K562 (cell line): ENCODE results near the gene GRAMD4.

Experiments
- CTCF ChIP-seq, 3 experiments: IDR thresholded peaks in 2 of 3; conservative IDR thresholded peaks in 1 of 3; 2 replicates each; pipeline ENCODE4 v1.5.1; 2011 to 2012; ENCODE audit warnings: low read length in 3 of 3, mild to moderate bottlenecking in 3 of 3, control low read depth in 2 of 3, improper control_type of control experiment in 1 of 3, inconsistent platforms in 1 of 3, low read depth in 1 of 3, mixed read lengths in 1 of 3, moderate library complexity in 1 of 3; ENCODE audit not compliant: insufficient read depth in 2 of 3
- KDM1A ChIP-seq, 2 experiments: fragments of 450-650 bp; IDR thresholded peaks; 2 replicates each; pipeline ENCODE4 v1.6.1; 2016; ENCODE audit warnings: mild to moderate bottlenecking in 2 of 2

GRCh38 chr22:46706060-46706459 lies 85.9 kb downstream of the GRAMD4 start:
- TF ChIP-seq CTCF (IDR thresholded peaks at IDR 0.05 in 2 of 3, conservative IDR thresholded peaks at IDR 0.05 in 1 of 3; ENCODE audit: insufficient read depth in 2 of 3, low read depth in 1 of 3, low read length in 3 of 3) = no peak
- no peak for TF ChIP-seq KDM1A (IDR thresholded peaks at IDR 0.05)
